NCI-H1694 (cell line): ENCODE measurements around the gene PRH1.

Experiments
- DNase-seq: peaks from one replicate; lab custom pipeline; 2025; lab: John Stamatoyannopoulos, UW

The PRH1 gene

GRCh38 chr12:10884086-10884725 lies at the start of gene PRH1:
Gene PRH1 (minus strand): TSS chr12:10884255. CDS start chr12:10884217, 38 bp downstream.
- DNase-seq, result no peak

GRCh38 chr12:10928746-10929286 lies 44.8 kb upstream of the PRH1 start, which contains the start of gene PRH2:
Gene PRH2 (plus strand): TSS chr12:10929236. CDS start chr12:10929274, 38 bp downstream.
- no peak for DNase-seq

GRCh38 chr12:10926269-10926668 lies 42.2 kb upstream of the PRH1 start:
- no peak for DNase-seq

GRCh38 chr12:10919809-10920208 lies 35.8 kb upstream of the PRH1 start:
- DNase-seq, result no peak

- no peak for DNase-seq
Measured at GRCh38 chr12:10910380-10910779, 26.3 kb upstream of the PRH1 start.

GRCh38 chr12:10909462-10909861 lies 25.4 kb upstream of the PRH1 start, which contains the start of gene TAS2R13:
Gene TAS2R13 (minus strand): TSS chr12:10909562. CDS start chr12:10909298, 264 bp downstream.
- no peak for DNase-seq

GRCh38 chr12:10904686-10905085 lies 20.6 kb upstream of the PRH1 start:
- no peak for DNase-seq

- DNase-seq, result no peak
Measured at GRCh38 chr12:10901427-10901826, 17.4 kb upstream of the PRH1 start.

- no peak for DNase-seq
Measured at GRCh38 chr12:10900972-10901371, 16.9 kb upstream of the PRH1 start.

- DNase-seq, result no peak
Measured at GRCh38 chr12:10900530-10900929, 16.5 kb upstream of the PRH1 start.

- no peak for DNase-seq
Measured at GRCh38 chr12:10896854-10897253, 12.8 kb upstream of the PRH1 start.

GRCh38 chr12:10891937-10892336 lies 7.9 kb upstream of the PRH1 start:
- DNase-seq, result no peak

GRCh38 chr12:10889226-10889625 lies 5.2 kb upstream of the PRH1 start:
- DNase-seq, result no peak

GRCh38 chr12:10873378-10873777 lies 10.7 kb downstream of the PRH1 start:
- no peak for DNase-seq

- no peak for DNase-seq
Measured at GRCh38 chr12:10867381-10867780, 16.7 kb downstream of the PRH1 start.

- no peak for DNase-seq
Measured at GRCh38 chr12:10863512-10864218, 20.4 kb downstream of the PRH1 start.

GRCh38 chr12:10861366-10861765 lies 22.7 kb downstream of the PRH1 start:
- DNase-seq, result no peak

GRCh38 chr12:10855807-10856206 lies 28.2 kb downstream of the PRH1 start:
- no peak for DNase-seq

- DNase-seq, result no peak
Measured at GRCh38 chr12:10853776-10854175, 30.3 kb downstream of the PRH1 start.

- DNase-seq, result no peak
Measured at GRCh38 chr12:10851243-10851858, 32.7 kb downstream of the PRH1 start.

- DNase-seq, result no peak
Measured at GRCh38 chr12:10849425-10849878, 34.6 kb downstream of the PRH1 start, which contains the start of gene PRR4. Gene PRR4 (minus strand): TSS chr12:10849475. CDS start chr12:10849437, 38 bp downstream.

- DNase-seq, result no peak
Measured at GRCh38 chr12:10847744-10848143, 36.3 kb downstream of the PRH1 start.

GRCh38 chr12:10842862-10843261 lies 41.2 kb downstream of the PRH1 start:
- DNase-seq, result no peak
